ENCODE measurements around the gene RAD23B.
"Not testable (repeated sequence)": the region's sequence is repeated elsewhere in the genome, so short reads cannot be mapped to it uniquely, and the experiment has no call there.

Gene RAD23B

GRCh38 chr9:107288701-107289100, 5.6 kb downstream of the RAD23B start:
- in situ Hi-C loops (cut with HindIII; ENCODE audit: low sequenced_read_pairs) = no loop called here

GRCh38 chr9:107290619-107291018, 7.5 kb downstream of the RAD23B start:
- in situ Hi-C loops (cut with HindIII; ENCODE audit: low sequenced_read_pairs) = no loop called here

- in situ Hi-C loops (cut with HindIII; ENCODE audit: low sequenced_read_pairs) = no loop called here
Measured at GRCh38 chr9:107292821-107293542, 9.9 kb downstream of the RAD23B start.

- in situ Hi-C loops (cut with HindIII; ENCODE audit: low sequenced_read_pairs) = no loop called here
Measured at GRCh38 chr9:107293543-107294085, 10.5 kb downstream of the RAD23B start.

GRCh38 chr9:107294756-107295155, 11.7 kb downstream of the RAD23B start:
- in situ Hi-C loops (cut with HindIII; ENCODE audit: low sequenced_read_pairs) = no loop called here

- in situ Hi-C loops (cut with HindIII; ENCODE audit: low sequenced_read_pairs) = no loop called here
Measured at GRCh38 chr9:107295995-107296394, 12.9 kb downstream of the RAD23B start.

GRCh38 chr9:107296592-107296991, 13.5 kb downstream of the RAD23B start:
- in situ Hi-C loops (cut with HindIII; ENCODE audit: low sequenced_read_pairs) = not testable (repeated sequence)

GRCh38 chr9:107299437-107299836, 16.4 kb downstream of the RAD23B start:
- in situ Hi-C loops (cut with HindIII; ENCODE audit: low sequenced_read_pairs) = no loop called here

- in situ Hi-C loops (cut with HindIII; ENCODE audit: low sequenced_read_pairs) = no loop called here
Measured at GRCh38 chr9:107306308-107306707, 23.2 kb downstream of the RAD23B start.

GRCh38 chr9:107307331-107307730, 24.3 kb downstream of the RAD23B start:
- in situ Hi-C loops (cut with HindIII; ENCODE audit: low sequenced_read_pairs) = no loop called here

- in situ Hi-C loops (cut with HindIII; ENCODE audit: low sequenced_read_pairs) = no loop called here
Measured at GRCh38 chr9:107308461-107308860, 25.4 kb downstream of the RAD23B start.

- in situ Hi-C loops (cut with HindIII; ENCODE audit: low sequenced_read_pairs) = no loop called here
Measured at GRCh38 chr9:107309271-107309670, 26.2 kb downstream of the RAD23B start.

GRCh38 chr9:107312376-107313050, 29.4 kb downstream of the RAD23B start:
- in situ Hi-C loops (cut with HindIII; ENCODE audit: low sequenced_read_pairs) = loop anchor here (5.0 kb wide), 1 partner anchor 45 kb away; no protein-coding TSS in a partner anchor

- in situ Hi-C loops (cut with HindIII; ENCODE audit: low sequenced_read_pairs) = loop anchor here (5.0 kb wide), 1 partner anchor 46 kb away; no protein-coding TSS in a partner anchor
Measured at GRCh38 chr9:107313555-107314096, 30.5 kb downstream of the RAD23B start.

- in situ Hi-C loops (cut with HindIII; ENCODE audit: low sequenced_read_pairs) = loop anchor here (5.0 kb wide), 1 partner anchor 47 kb away; no protein-coding TSS in a partner anchor
Measured at GRCh38 chr9:107314763-107315162, 31.7 kb downstream of the RAD23B start.

GRCh38 chr9:107316795-107317661, 33.9 kb downstream of the RAD23B start:
- in situ Hi-C loops (cut with HindIII; ENCODE audit: low sequenced_read_pairs) = no loop called here

- in situ Hi-C loops (cut with HindIII; ENCODE audit: low sequenced_read_pairs) = no loop called here
Measured at GRCh38 chr9:107322643-107323042, 39.6 kb downstream of the RAD23B start.

GRCh38 chr9:107323836-107324585, 40.9 kb downstream of the RAD23B start:
- in situ Hi-C loops (cut with HindIII; ENCODE audit: low sequenced_read_pairs) = no loop called here

GRCh38 chr9:107325842-107326241, 42.8 kb downstream of the RAD23B start:
- in situ Hi-C loops (cut with HindIII; ENCODE audit: low sequenced_read_pairs) = no loop called here

- in situ Hi-C loops (cut with HindIII; ENCODE audit: low sequenced_read_pairs) = no loop called here
Measured at GRCh38 chr9:107328510-107328909, 45.4 kb downstream of the RAD23B start.
